ENCODE measurements around the gene CLHC1. TPM values are rescaled to one million over a fixed set of nuclear protein-coding genes. Genes with fewer than 3 reads are reported as not detected.

The CLHC1 gene
- total and polyA plus RNA-seq, 4 donors = 2.3 to 33.8 (median 12.2) TPM

DNA sequence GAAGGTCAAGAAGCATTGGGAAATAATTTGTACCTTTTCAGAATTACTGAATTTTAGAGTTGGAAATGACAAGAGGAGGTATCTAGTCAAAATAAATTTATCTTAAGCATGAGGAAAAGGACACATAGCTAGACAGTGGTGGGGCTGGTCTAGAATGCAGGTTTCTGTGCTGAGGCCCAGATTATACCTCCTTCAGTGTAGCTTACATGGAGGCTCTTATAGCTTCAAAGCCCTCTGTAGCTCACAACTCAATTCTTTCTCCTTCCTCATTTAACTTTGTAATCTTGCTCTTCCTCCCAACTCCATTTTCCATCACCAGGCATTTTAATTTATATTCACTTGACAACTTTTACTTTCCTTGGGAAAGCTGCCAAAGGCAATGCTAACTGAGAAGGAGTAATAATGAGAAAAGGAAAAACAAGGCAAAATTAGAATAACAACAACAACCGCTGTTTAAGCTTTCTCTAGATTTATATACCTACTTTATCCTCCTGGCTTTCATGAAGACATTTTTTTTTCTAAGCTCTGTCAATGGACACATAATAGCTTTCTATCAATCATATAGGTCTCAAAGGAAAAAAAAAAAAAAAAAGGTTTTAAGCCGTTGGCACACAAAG, 58.5 kb downstream of the CLHC1 start:
- Histone ChIP-seq H3K9me3 (ENCODE audit: control insufficient read depth in 4 of 4, insufficient read depth in 3 of 4, low read length in 3 of 4) (no peaks in the 10 kb centered on the region), H3K27ac (ENCODE audit: low read depth in 1 of 2, low read length in 1 of 2) (no peak overlapping the region), H3K9ac (ENCODE audit: insufficient read depth in 1 of 2, low read length in 2 of 2) (no peak overlapping the region), H3K4me3 (no peak overlapping the region), H3K36me3 (ENCODE audit: control insufficient read depth in 4 of 4, insufficient read depth in 4 of 4, low read length in 4 of 4) (no peaks in the 10 kb centered on the region), H3K4me1 (ENCODE audit: control insufficient read depth in 5 of 5, insufficient read depth in 5 of 5, low read length in 5 of 5) (peaks cover 0 to 9% (median 3%) of the 10 kb centered on the region in 5 donors), H3K27me3 (ENCODE audit: control insufficient read depth in 3 of 3, insufficient read depth in 3 of 3, low read length in 2 of 3) (no peaks in the 10 kb centered on the region)
- WGBS, 2 donors = 56 to 68% methylated on average over 2 of the region's 2 CpGs
- TF ChIP-seq, protein P1, sequence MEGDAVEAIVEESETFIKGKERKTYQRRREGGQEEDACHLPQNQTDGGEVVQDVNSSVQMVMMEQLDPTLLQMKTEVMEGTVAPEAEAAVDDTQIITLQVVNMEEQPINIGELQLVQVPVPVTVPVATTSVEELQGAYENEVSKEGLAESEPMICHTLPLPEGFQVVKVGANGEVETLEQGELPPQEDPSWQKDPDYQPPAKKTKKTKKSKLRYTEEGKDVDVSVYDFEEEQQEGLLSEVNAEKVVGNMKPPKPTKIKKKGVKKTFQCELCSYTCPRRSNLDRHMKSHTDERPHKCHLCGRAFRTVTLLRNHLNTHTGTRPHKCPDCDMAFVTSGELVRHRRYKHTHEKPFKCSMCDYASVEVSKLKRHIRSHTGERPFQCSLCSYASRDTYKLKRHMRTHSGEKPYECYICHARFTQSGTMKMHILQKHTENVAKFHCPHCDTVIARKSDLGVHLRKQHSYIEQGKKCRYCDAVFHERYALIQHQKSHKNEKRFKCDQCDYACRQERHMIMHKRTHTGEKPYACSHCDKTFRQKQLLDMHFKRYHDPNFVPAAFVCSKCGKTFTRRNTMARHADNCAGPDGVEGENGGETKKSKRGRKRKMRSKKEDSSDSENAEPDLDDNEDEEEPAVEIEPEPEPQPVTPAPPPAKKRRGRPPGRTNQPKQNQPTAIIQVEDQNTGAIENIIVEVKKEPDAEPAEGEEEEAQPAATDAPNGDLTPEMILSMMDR (IDR thresholded peaks at IDR 0.05; ENCODE audit: control extremely low read depth, extremely low read depth) = no peak
- DNase-seq (no peak), ATAC-seq (ENCODE audit: insufficient read depth, low FRiP score) (no peak)

DNA sequence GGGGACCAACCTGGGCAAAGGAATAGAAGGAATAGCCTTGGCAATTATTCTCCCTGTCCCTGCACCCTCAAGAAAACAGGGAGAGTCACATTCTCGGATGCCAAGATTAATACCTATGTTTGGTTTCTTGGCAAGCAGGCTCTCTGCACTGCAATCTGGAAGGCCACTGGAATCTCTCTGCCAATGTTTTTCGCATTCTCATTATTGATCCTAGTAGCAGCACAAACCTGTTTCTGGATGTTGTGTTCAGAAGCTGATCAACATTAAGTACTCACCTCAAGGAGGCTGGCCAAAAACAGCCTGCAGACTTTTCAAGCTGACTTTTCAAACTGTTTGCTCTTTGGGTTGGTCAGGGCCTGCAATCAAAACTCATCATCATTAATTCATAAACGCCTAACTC, 62.2 kb downstream of the CLHC1 start:
- 85 to 89% methylated on average over 3 of the region's 3 CpGs for WGBS, 2 donors
- TF ChIP-seq, protein P1 (IDR thresholded peaks at IDR 0.05; ENCODE audit: control extremely low read depth, extremely low read depth) = no peak
- H3K36me3 ChIP-seq (ENCODE audit: control insufficient read depth in 4 of 4, insufficient read depth in 4 of 4, low read length in 4 of 4) = no peaks in the 10 kb centered on the region
- no peak for ATAC-seq (ENCODE audit: insufficient read depth, low FRiP score)
- DNase-seq = no peak
- no peak overlapping the region for H3K27ac ChIP-seq (ENCODE audit: low read depth in 1 of 2, low read length in 1 of 2)
- H3K4me3 ChIP-seq = no peak overlapping the region
- H3K9me3 ChIP-seq (ENCODE audit: control insufficient read depth in 4 of 4, insufficient read depth in 3 of 4, low read length in 3 of 4) = no peaks in the 10 kb centered on the region
- H3K27me3 ChIP-seq (ENCODE audit: control insufficient read depth in 3 of 3, insufficient read depth in 3 of 3, low read length in 2 of 3) = no peaks in the 10 kb centered on the region
- peaks cover 4 to 27% (median 12%) of the 10 kb centered on the region in 5 donors for H3K4me1 ChIP-seq (ENCODE audit: control insufficient read depth in 5 of 5, insufficient read depth in 5 of 5, low read length in 5 of 5)
- no peak overlapping the region for H3K9ac ChIP-seq (ENCODE audit: insufficient read depth in 1 of 2, low read length in 2 of 2)

DNA sequence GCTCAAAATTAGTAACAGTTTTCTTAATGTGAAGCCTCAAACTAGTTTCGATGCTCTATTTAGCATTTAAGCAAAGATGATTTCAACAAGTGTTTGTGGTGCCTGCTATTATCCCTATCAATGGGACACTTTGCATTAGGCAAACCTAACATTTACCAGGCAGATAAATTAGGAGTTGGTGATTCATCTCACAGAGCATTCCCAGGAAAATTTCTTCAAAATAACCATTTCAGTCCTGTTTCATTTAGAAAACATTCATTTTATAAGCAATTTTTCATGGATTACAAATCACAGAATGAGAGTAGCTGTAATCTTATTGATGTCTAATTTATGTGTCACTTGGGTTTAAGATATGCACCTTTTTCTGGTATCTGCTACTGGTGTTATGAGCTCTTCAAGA, 62.7 kb downstream of the CLHC1 start:
- TF ChIP-seq, protein P1 (IDR thresholded peaks at IDR 0.05; ENCODE audit: control extremely low read depth, extremely low read depth) = no peak
- H3K4me3 ChIP-seq = no peak overlapping the region
- ATAC-seq (ENCODE audit: insufficient read depth, low FRiP score) (no peak), DNase-seq (no peak)
- H3K27me3 ChIP-seq (ENCODE audit: control insufficient read depth in 3 of 3, insufficient read depth in 3 of 3, low read length in 2 of 3) = no peaks in the 10 kb centered on the region
- no peaks in the 10 kb centered on the region for H3K36me3 ChIP-seq (ENCODE audit: control insufficient read depth in 4 of 4, insufficient read depth in 4 of 4, low read length in 4 of 4)
- H3K4me1 ChIP-seq (ENCODE audit: control insufficient read depth in 5 of 5, insufficient read depth in 5 of 5, low read length in 5 of 5) = peaks cover 4 to 27% (median 15%) of the 10 kb centered on the region in 5 donors
- whole genome bisulfite sequencing, 2 donors = 93 to 98% methylated on average over 1 of the region's 1 CpG
- no peaks in the 10 kb centered on the region for H3K9me3 ChIP-seq (ENCODE audit: control insufficient read depth in 4 of 4, insufficient read depth in 3 of 4, low read length in 3 of 4)
- H3K27ac ChIP-seq (ENCODE audit: low read depth in 1 of 2, low read length in 1 of 2) = no peak overlapping the region
- no peak overlapping the region for H3K9ac ChIP-seq (ENCODE audit: insufficient read depth in 1 of 2, low read length in 2 of 2)

Measured in lung (tissue), 12 donors.